ENCODE data around the gene MACROD2. TPM values are rescaled to one million over a fixed set of nuclear protein-coding genes. Genes with fewer than 3 reads are reported as not detected.

The MACROD2 gene
- polyA plus RNA-seq, 1 experiment, result 0.47 TPM

GRCh38 chr20:14712302-14712739, 717.0 kb downstream of the MACROD2 start:
- POLR2A ChIA-PET, result interaction anchor here (0.6 kb wide), 1 partner anchor 258 kb away, joined by 3 read pairs; no protein-coding TSS in a partner anchor
- Histone ChIP-seq H3K36me3 (ENCODE audit: control insufficient read depth, insufficient read depth, low read length) (no peaks in the 10 kb centered on the region), H3K4me3 (ENCODE audit: low read depth, low read length) (no peak overlapping the region), H3K27me3 (ENCODE audit: control insufficient read depth, insufficient read depth, low read length) (no peaks in the 10 kb centered on the region)
- no peak for TF ChIP-seq CTCF (IDR thresholded peaks at IDR 0.05; ENCODE audit: insufficient read depth, low read depth, low read length)
- peak; percentile 26 for DNase-seq (ENCODE audit: low read depth)
- CTCF ChIA-PET, result no interaction called here

- H3K36me3 ChIP-seq (ENCODE audit: control insufficient read depth, insufficient read depth, low read length), result no peaks in the 10 kb centered on the region
- ChIA-PET CTCF (interaction anchor here (0.7 kb wide), 1 partner anchor 18 kb away, joined by 3 read pairs; no protein-coding TSS in a partner anchor), POLR2A (no interaction called here)
- no peak overlapping the region for H3K4me3 ChIP-seq (ENCODE audit: low read depth, low read length)
- no peak for DNase-seq (ENCODE audit: low read depth)
- H3K27me3 ChIP-seq (ENCODE audit: control insufficient read depth, insufficient read depth, low read length), result no peaks in the 10 kb centered on the region
- TF ChIP-seq CTCF (IDR thresholded peaks at IDR 0.05; ENCODE audit: insufficient read depth, low read depth, low read length), result no peak
Observed at GRCh38 chr20:14715400-14715799, 720.1 kb downstream of the MACROD2 start.

- no peak for DNase-seq (ENCODE audit: low read depth)
- POLR2A ChIA-PET, result no interaction called here
- Histone ChIP-seq H3K36me3 (ENCODE audit: control insufficient read depth, insufficient read depth, low read length) (no peaks in the 10 kb centered on the region), H3K27me3 (ENCODE audit: control insufficient read depth, insufficient read depth, low read length) (no peaks in the 10 kb centered on the region), H3K4me3 (ENCODE audit: low read depth, low read length) (no peak overlapping the region)
- CTCF ChIA-PET, result no interaction called here
- TF ChIP-seq CTCF (IDR thresholded peaks at IDR 0.05; ENCODE audit: insufficient read depth, low read depth, low read length), result no peak
Observed at GRCh38 chr20:14716351-14716801, 721.1 kb downstream of the MACROD2 start.

- no peak for DNase-seq (ENCODE audit: low read depth)
- TF ChIP-seq CTCF (IDR thresholded peaks at IDR 0.05; ENCODE audit: insufficient read depth, low read depth, low read length), result no peak
- ChIA-PET CTCF (no interaction called here), POLR2A (no interaction called here)
- Histone ChIP-seq H3K27me3 (ENCODE audit: control insufficient read depth, insufficient read depth, low read length) (no peaks in the 10 kb centered on the region), H3K4me3 (ENCODE audit: low read depth, low read length) (no peak overlapping the region), H3K36me3 (ENCODE audit: control insufficient read depth, insufficient read depth, low read length) (no peaks in the 10 kb centered on the region)
Observed at GRCh38 chr20:14717134-14717999, 722.1 kb downstream of the MACROD2 start.

GRCh38 chr20:14720251-14720650, 724.9 kb downstream of the MACROD2 start:
- Histone ChIP-seq H3K27me3 (ENCODE audit: control insufficient read depth, insufficient read depth, low read length) (no peaks in the 10 kb centered on the region), H3K4me3 (ENCODE audit: low read depth, low read length) (no peak overlapping the region), H3K36me3 (ENCODE audit: control insufficient read depth, insufficient read depth, low read length) (no peaks in the 10 kb centered on the region)
- POLR2A ChIA-PET, result no interaction called here
- CTCF ChIA-PET, result no interaction called here
- TF ChIP-seq CTCF (IDR thresholded peaks at IDR 0.05; ENCODE audit: insufficient read depth, low read depth, low read length), result no peak
- DNase-seq (ENCODE audit: low read depth), result no peak

All from BJ (cell line).